Measurements from ENCODE around the gene C12orf50. TPM values are rescaled to one million over a fixed set of nuclear protein-coding genes. Genes with fewer than 3 reads are reported as not detected.
A peak's percentile ranks its signal among the peaks of the same experiment; 100 is the strongest.

The C12orf50 gene
- total and polyA plus RNA-seq, 11 donors = 0.06 to 0.10 (median 0.08) TPM; not detected in 8

GRCh38 chr12:87982208-87982607, 47.0 kb downstream of the C12orf50 start:
- ATAC-seq = no peak

GRCh38 chr12:87981495-87981894, 47.7 kb downstream of the C12orf50 start:
- ATAC-seq (peak in 2 of 4 donors; percentile 18), DNase-seq (no peak)
- TF ChIP-seq POLR2A (IDR thresholded peaks at IDR 0.05) (no peak), CTCF (IDR thresholded peaks at IDR 0.05) (no peak)
- Histone ChIP-seq H3K4me1 (no peaks in the 10 kb centered on the region), H3K27me3 (peaks cover 0 to 5% (median 0%) of the 10 kb centered on the region in 9 donors), H3K9me3 (no peaks in the 10 kb centered on the region), H3K27ac (no peak overlapping the region), H3K4me3 (no peak overlapping the region), H3K36me3 (no peaks in the 10 kb centered on the region)
- intact Hi-C loops (cut with DNase I) = no loop called here
- WGBS, 4 donors = 65 to 78% (median 74%) methylated on average over 1 of the region's 1 CpG

More at GRCh38 chr12:87982208-87982607, 47.0 kb downstream of the C12orf50 start:
- Histone ChIP-seq H3K9me3 (no peaks in the 10 kb centered on the region), H3K27me3 (peaks cover 0 to 5% (median 0%) of the 10 kb centered on the region in 9 donors), H3K4me3 (no peak overlapping the region), H3K36me3 (no peaks in the 10 kb centered on the region), H3K4me1 (no peaks in the 10 kb centered on the region), H3K27ac (no peak overlapping the region)
- 56 to 79% (median 67%) methylated on average over 1 of the region's 1 CpG for WGBS, 4 donors
- intact Hi-C loops (cut with DNase I) = no loop called here
- no peak for DNase-seq
- TF ChIP-seq POLR2A (IDR thresholded peaks at IDR 0.05) = no peak
- TF ChIP-seq CTCF (IDR thresholded peaks at IDR 0.05) = no peak

- ATAC-seq (no peak), DNase-seq (no peak)
- Histone ChIP-seq H3K36me3 (no peaks in the 10 kb centered on the region), H3K27me3 (no peaks in the 10 kb centered on the region), H3K4me1 (no peaks in the 10 kb centered on the region), H3K27ac (no peak overlapping the region), H3K9me3 (no peaks in the 10 kb centered on the region), H3K4me3 (no peak overlapping the region)
- TF ChIP-seq POLR2A (IDR thresholded peaks at IDR 0.05) = no peak
- no peak for TF ChIP-seq CTCF (IDR thresholded peaks at IDR 0.05)
- intact Hi-C loops (cut with DNase I) = no loop called here
- WGBS, 4 donors = 84 to 90% (median 88%) methylated on average over 3 of the region's 3 CpGs
These were observed 53.3 kb downstream of the C12orf50 start for GRCh38 chr12:87975879-87976278.

GRCh38 chr12:87967871-87968270, 61.3 kb downstream of the C12orf50 start:
- ATAC-seq = no peak
- no peaks in the 10 kb centered on the region for H3K9me3 ChIP-seq
- no peak overlapping the region for H3K4me3 ChIP-seq
- H3K4me1 ChIP-seq = no peaks in the 10 kb centered on the region
- H3K27ac ChIP-seq = no peak overlapping the region
- no peaks in the 10 kb centered on the region for H3K27me3 ChIP-seq
- no peak for DNase-seq
- TF ChIP-seq POLR2A (IDR thresholded peaks at IDR 0.05) (no peak), CTCF (IDR thresholded peaks at IDR 0.05) (no peak)
- no peaks in the 10 kb centered on the region for H3K36me3 ChIP-seq
- intact Hi-C loops (cut with DNase I) = no loop called here
